DMS153 (cell line): ENCODE results near the gene KRT6C.

Experiments
- DNase-seq: peaks from one replicate; lab custom pipeline; 2025; lab: John Stamatoyannopoulos, UW

The KRT6C gene

GRCh38 chr12:52434760-52435530 is 38.7 kb downstream of the KRT6C start:
- DNase-seq, result no peak

GRCh38 chr12:52434081-52434733 is 39.4 kb downstream of the KRT6C start, which contains the start of gene KRT75:
Gene KRT75, minus strand, starts transcription at chr12:52434371. Its CDS starts 67 bp downstream, at chr12:52434304.
- peak; percentile 49 for DNase-seq

GRCh38 chr12:52433501-52434080 is 40.0 kb downstream of the KRT6C start:
- DNase-seq, result no peak

- no peak for DNase-seq
Observed at GRCh38 chr12:52432559-52433207, 40.9 kb downstream of the KRT6C start.

GRCh38 chr12:52428121-52428520 is 45.5 kb downstream of the KRT6C start:
- no peak for DNase-seq

GRCh38 chr12:52427083-52427482 is 46.5 kb downstream of the KRT6C start:
- DNase-seq, result no peak

GRCh38 chr12:52426034-52426433 is 47.6 kb downstream of the KRT6C start:
- DNase-seq, result no peak

- no peak for DNase-seq
Observed at GRCh38 chr12:52425466-52425865, 48.1 kb downstream of the KRT6C start.

- no peak for DNase-seq
Observed at GRCh38 chr12:52423661-52424500, 49.7 kb downstream of the KRT6C start.

- DNase-seq, result no peak
Observed at GRCh38 chr12:52423035-52423434, 50.6 kb downstream of the KRT6C start.

GRCh38 chr12:52419656-52420055 is 53.9 kb downstream of the KRT6C start:
- DNase-seq, result no peak

- DNase-seq, result no peak
Observed at GRCh38 chr12:52418576-52419110, 55.0 kb downstream of the KRT6C start.
